Endothelial cell of umbilical vein (primary cell): ENCODE results near the gene OSBPL5. TPM values are rescaled to one million over a fixed set of nuclear protein-coding genes. Genes with fewer than 3 reads are reported as not detected.

Experiments used
- BruUV-seq: library from RNA; stranded (reverse); fragments of 400-500 nt; replicated peaks from 2 replicates; lab custom pipeline; 2021; lab: Mats Ljungman, UMichigan
- CTCF ChIA-PET: fragments of 300-600, 350-600 bp; sonication (Branson Sonifier 250); formaldehyde crosslinking; loops from one replicate; lab custom pipeline; 2021; ENCODE audit warnings: antibody characterized with exemption, inconsistent platforms; lab: Charles Lee
- POLR2A ChIA-PET: fragments of 300-600, 350-600 bp; sonication (Branson Sonifier 250); formaldehyde crosslinking; loops from one replicate; lab custom pipeline; 2021; ENCODE audit warnings: antibody characterized with exemption, inconsistent platforms; lab: Charles Lee
- DNase-seq: peaks from one replicate; pipeline ENCODE4 v3.0.0-alpha.2; 2011; ENCODE audit warnings: low read depth, low spot score
- FAIRE-seq: peaks from 2 replicates; lab custom pipeline; 2011; peaks lifted over from hg19 to GRCh38; lab: Jason Lieb, UNC
- H2AFZ ChIP-seq: 2 replicates; pipeline ENCODE4 v1.6.0; 2012; ENCODE audit warnings: low read depth, low read length, control low read depth, inconsistent platforms
- H3K27ac ChIP-seq: 2 replicates; pipeline ENCODE4 v1.5.1; 2011; ENCODE audit warnings: low read depth, mild to moderate bottlenecking, control low read depth, low read length, moderate library complexity; ENCODE audit not compliant: insufficient read depth
- H3K27me3 ChIP-seq, 2 experiments: 2 replicates each; pipeline versions ENCODE4 v1.6.0 to v1.6.1; 2011; ENCODE audit warnings: low read length in 2 of 2, mixed read lengths in 1 of 2; ENCODE audit not compliant: control insufficient read depth in 2 of 2, insufficient read depth in 2 of 2
- H3K36me3 ChIP-seq, 2 experiments: 2 replicates in 1 of 2; 3 replicates in 1 of 2; pipeline ENCODE4 v1.5.1; 2011; ENCODE audit warnings: low read length in 2 of 2, mild to moderate bottlenecking in 1 of 2, moderate library complexity in 1 of 2; ENCODE audit not compliant: control insufficient read depth in 2 of 2, insufficient read depth in 2 of 2; ENCODE audit errors: extremely low read depth in 1 of 2
- H3K4me1 ChIP-seq: 3 replicates; pipeline ENCODE4 v1.5.1; 2011; ENCODE audit warnings: mild to moderate bottlenecking, low read length; ENCODE audit not compliant: control insufficient read depth, insufficient read depth; ENCODE audit errors: extremely low read depth
- H3K4me2 ChIP-seq: 2 replicates; pipeline ENCODE4 v1.6.1; 2011; ENCODE audit warnings: low read length, control low read depth, mixed read lengths; ENCODE audit not compliant: insufficient read depth
- H3K4me3 ChIP-seq, 3 experiments: fragments of 200-600 bp in 1 of 3; sonication (generic), shearing (Covaris generic) in 1 of 3; replicated peaks in 1 of 3; 2 replicates each; pipeline ENCODE4 v1.5.1; 2011 to 2016; ENCODE audit warnings: control low read depth in 3 of 3, low read length in 3 of 3, mild to moderate bottlenecking in 2 of 3, inconsistent platforms in 1 of 3, low read depth in 1 of 3, moderate library complexity in 1 of 3; ENCODE audit not compliant: insufficient read depth in 1 of 3
- H3K79me2 ChIP-seq: 2 replicates; pipeline ENCODE4 v1.6.0; 2012; ENCODE audit warnings: low read length, inconsistent platforms; ENCODE audit not compliant: control insufficient read depth, insufficient read depth
- H3K9ac ChIP-seq: replicated peaks from 2 replicates; pipeline ENCODE3; 2011; ENCODE audit warnings: low read length, control low read depth; ENCODE audit not compliant: insufficient read depth; ENCODE audit errors: extremely low read depth
- H3K9me1 ChIP-seq: replicated peaks from 3 replicates; pipeline ENCODE4 v1.6.0; 2011; ENCODE audit warnings: mild to moderate bottlenecking, low read length; ENCODE audit not compliant: control insufficient read depth, insufficient read depth; ENCODE audit errors: extremely low read depth
- H3K9me3 ChIP-seq: replicated peaks from 2 replicates; pipeline ENCODE4 v1.5.1; 2012; ENCODE audit warnings: low read length, inconsistent platforms; ENCODE audit not compliant: control insufficient read depth, insufficient read depth
- H4K20me1 ChIP-seq: replicated peaks from 2 replicates; pipeline ENCODE3; 2011; ENCODE audit warnings: mild to moderate bottlenecking, low read length; ENCODE audit not compliant: control insufficient read depth, insufficient read depth; ENCODE audit errors: extremely low read depth
- CTCF ChIP-seq, 2 donors: IDR thresholded peaks; 1 replicate in 1 of 2; 2 replicates in 1 of 2; pipeline ENCODE4 v1.5.1; 2011; ENCODE audit warnings: low read length in 2 of 2, mild to moderate bottlenecking in 2 of 2, moderate library complexity in 2 of 2, control low read depth in 1 of 2, inconsistent platforms in 1 of 2, low read depth in 1 of 2; ENCODE audit not compliant: insufficient read depth in 1 of 2; ENCODE audit errors: extremely low read depth in 1 of 2
- EZH2 ChIP-seq: IDR thresholded peaks from 2 replicates; pipeline ENCODE4 v1.6.1; 2012; ENCODE audit warnings: borderline replicate concordance, low read depth, mild to moderate bottlenecking, moderate library complexity, low read length, inconsistent platforms; ENCODE audit not compliant: severe bottlenecking
- FOS ChIP-seq: IDR thresholded peaks from 2 replicates; pipeline ENCODE4 v1.6.1; 2011; ENCODE audit warnings: mild to moderate bottlenecking, low read length, moderate library complexity, borderline replicate concordance; ENCODE audit not compliant: insufficient read depth
- GATA2 ChIP-seq: IDR thresholded peaks from 2 replicates; pipeline ENCODE4 v1.7.0; 2011; ENCODE audit warnings: low read depth, mild to moderate bottlenecking, moderate library complexity, mixed read lengths, low read length; ENCODE audit not compliant: insufficient read length, insufficient read depth
- JUN ChIP-seq: IDR thresholded peaks from 2 replicates; pipeline ENCODE4 v1.6.1; 2011; ENCODE audit warnings: borderline replicate concordance, low read depth; ENCODE audit not compliant: insufficient read length, insufficient read depth
- MAX ChIP-seq: IDR thresholded peaks from 2 replicates; pipeline ENCODE4 v1.6.1; 2011; ENCODE audit not compliant: insufficient read depth, insufficient read length
- MYC ChIP-seq: IDR thresholded peaks from one replicate; pipeline ENCODE4 v1.6.1; 2011; ENCODE audit warnings: mild to moderate bottlenecking, low read depth, low read length
- POLR2A ChIP-seq: IDR thresholded peaks from 2 replicates; pipeline ENCODE4 v1.6.1; 2012; ENCODE audit warnings: low read depth, mild to moderate bottlenecking, control low read depth, low read length
- POLR2AphosphoS5 ChIP-seq: IDR thresholded peaks from 2 replicates; pipeline ENCODE4 v1.6.1; 2012; ENCODE audit warnings: low read depth, mild to moderate bottlenecking, control low read depth, low read length, moderate library complexity; ENCODE audit not compliant: insufficient read depth
- dilution Hi-C: fragments of 300-500 bp; cut with MboI; formaldehyde crosslinking; loops from one replicate; pipeline ENCODE4 v1.15.0; 2019; ENCODE audit warnings: low sequenced_read_pairs; ENCODE audit not compliant: extremely low pct_ligation_motif_present
- intact Hi-C: fragments of 100-400 bp; cut with micrococcal nuclease; formaldehyde crosslinking; loops from one replicate; pipeline ENCODE4 v1.10.0; 2022
- polyA plus RNA-seq, 4 experiments: library from polyadenylated mRNA; depleted of rRNA in 3 of 4; stranded (reverse) in 3 of 4; unstranded in 1 of 4; fragments of >200 nt; gene quantifications; 2 replicates each; pipeline versions ENCODE4 v1.2.1 to v1.2.3, GENCODE V29; 2011 to 2012; ENCODE audit warnings: missing spikeins in 1 of 4
- total RNA-seq: library from RNA; stranded (reverse); gene quantifications from 2 replicates; pipeline ENCODE4 v1.2.3, GENCODE V29; 2021

The OSBPL5 gene
- total and polyA plus RNA-seq, 2 donors (not counting 3 experiments of a cell fraction or from before 2014, with no cell fraction given) = 8.7 to 37.7 TPM

GRCh38 chr11:3134218-3134621, 30.9 kb downstream of the OSBPL5 start:
- H3K4me2 ChIP-seq = no peak overlapping the region
- H3K27me3 ChIP-seq = no peaks in the 10 kb centered on the region
- TF ChIP-seq GATA2 (no peak), CTCF (IDR thresholded peaks at IDR 0.05; ENCODE audit: extremely low read depth in 1 of 2, insufficient read depth in 1 of 2, low read depth in 1 of 2, low read length in 2 of 2) (no peak), FOS (no peak), MAX (no peak), JUN (no peak), POLR2A (no peak), MYC (no peak), EZH2 (no peak), POLR2AphosphoS5 (no peak)
- H3K4me1 ChIP-seq = no peaks in the 10 kb centered on the region
- H3K36me3 ChIP-seq = no peaks in the 10 kb centered on the region
- DNase-seq (no peak), FAIRE-seq (no peak)
- H3K9me1 ChIP-seq = no peaks in the 10 kb centered on the region
- no peaks in the 10 kb centered on the region for H4K20me1 ChIP-seq
- CTCF ChIA-PET = no interaction called here
- dilution Hi-C loops (no loop called here), intact Hi-C loops (no loop called here)
- no peaks in the 10 kb centered on the region for H3K9me3 ChIP-seq
- H3K9ac ChIP-seq = no peak overlapping the region
- no peak overlapping the region for H3K4me3 ChIP-seq
- BruUV-seq = no TSS peak
- H3K27ac ChIP-seq = no peak overlapping the region
- no peaks in the 10 kb centered on the region for H3K79me2 ChIP-seq
- H2AFZ ChIP-seq = no peak overlapping the region
- POLR2A ChIA-PET = no interaction called here
